Smooth muscle cell (in vitro differentiated cells): ENCODE results near the gene F8. TPM values are rescaled to one million over a fixed set of nuclear protein-coding genes. Genes with fewer than 3 reads are reported as not detected.

Experiments
- DNase-seq: peaks from one replicate; lab custom pipeline; 2025; ENCODE audit not compliant: unreplicated experiment; lab: John Stamatoyannopoulos, UW
- H2AFZ ChIP-seq: fragments of 200-600 bp; sonication (generic); 2 replicates; pipeline ENCODE4 v1.6.0; 2016; ENCODE audit warnings: antibody characterized with exemption, low read depth, mild to moderate bottlenecking
- H3F3A ChIP-seq: fragments of 200-600 bp; sonication (generic); 2 replicates; pipeline ENCODE4 v1.6.0; 2017; ENCODE audit warnings: antibody characterized with exemption, low read depth
- H3K27ac ChIP-seq: fragments of 200-600 bp; sonication (generic); 2 replicates; pipeline ENCODE4 v1.5.1; 2016; ENCODE audit warnings: low read depth, mild to moderate bottlenecking
- H3K27me3 ChIP-seq: fragments of 200-600 bp; sonication (generic); 2 replicates; pipeline ENCODE4 v1.6.1; 2016; ENCODE audit warnings: low read depth, mild to moderate bottlenecking
- H3K36me3 ChIP-seq: fragments of 200-600 bp; sonication (generic); 2 replicates; pipeline ENCODE4 v1.5.1; 2016; ENCODE audit warnings: low read depth
- H3K4me1 ChIP-seq: fragments of 200-600 bp; sonication (generic); 2 replicates; pipeline ENCODE4 v1.5.1; 2016; ENCODE audit warnings: low read depth
- H3K4me2 ChIP-seq: fragments of 200-600 bp; sonication (generic); 2 replicates; pipeline ENCODE4 v1.6.0; 2016; ENCODE audit warnings: mild to moderate bottlenecking
- H3K4me3 ChIP-seq: fragments of 200-600 bp; sonication (generic); 2 replicates; pipeline ENCODE4 v1.5.1; 2016; ENCODE audit warnings: mild to moderate bottlenecking
- H3K79me2 ChIP-seq: fragments of 200-600 bp; sonication (generic); 2 replicates; pipeline ENCODE4 v1.6.0; 2016; ENCODE audit warnings: low read depth, mild to moderate bottlenecking
- H3K9ac ChIP-seq: fragments of 200-600 bp; sonication (generic); 2 replicates; pipeline ENCODE4 v1.6.0; 2016; ENCODE audit warnings: low read depth
- H3K9me3 ChIP-seq: fragments of 200-600 bp; sonication (generic); replicated peaks from 2 replicates; pipeline ENCODE4 v1.5.1; 2016; ENCODE audit warnings: low read depth
- H4K20me1 ChIP-seq: fragments of 200-600 bp; sonication (generic); 2 replicates; pipeline ENCODE4 v1.6.0; 2016; ENCODE audit warnings: low read depth
- WGBS: methylation state at CpG from one replicate; pipeline ENCODE4 v1.1.7; 2016; ENCODE audit warnings: low lambda C conversion rate; 5-methylcytosine and 5-hydroxymethylcytosine counted together
- polyA plus RNA-seq: library from polyadenylated mRNA; unstranded; fragments of >200 nt; fragmentation: Nextera tagmentation; extraction: Ambion mirVana; gene quantifications from 2 replicates; pipeline ENCODE4 v1.2.1, GENCODE V29; 2016
- total RNA-seq: library from RNA; depleted of rRNA; stranded (reverse); fragments of >200 nt; gene quantifications from 2 replicates; pipeline ENCODE4 v1.2.3, GENCODE V29; 2014
- TF ChIP-seq, protein P1 (sequence below): fragments of 200-600 bp; sonication (generic); IDR thresholded peaks from 2 replicates; pipeline ENCODE4 v1.5.1; 2017; ENCODE audit warnings: borderline replicate concordance, mild to moderate bottlenecking, antibody characterized with exemption; ENCODE audit not compliant: insufficient read depth, poor library complexity, severe bottlenecking

The F8 gene
- total and polyA plus RNA-seq, 2 experiments from 2014 or later: 1.9 to 3.3 TPM

DNA sequence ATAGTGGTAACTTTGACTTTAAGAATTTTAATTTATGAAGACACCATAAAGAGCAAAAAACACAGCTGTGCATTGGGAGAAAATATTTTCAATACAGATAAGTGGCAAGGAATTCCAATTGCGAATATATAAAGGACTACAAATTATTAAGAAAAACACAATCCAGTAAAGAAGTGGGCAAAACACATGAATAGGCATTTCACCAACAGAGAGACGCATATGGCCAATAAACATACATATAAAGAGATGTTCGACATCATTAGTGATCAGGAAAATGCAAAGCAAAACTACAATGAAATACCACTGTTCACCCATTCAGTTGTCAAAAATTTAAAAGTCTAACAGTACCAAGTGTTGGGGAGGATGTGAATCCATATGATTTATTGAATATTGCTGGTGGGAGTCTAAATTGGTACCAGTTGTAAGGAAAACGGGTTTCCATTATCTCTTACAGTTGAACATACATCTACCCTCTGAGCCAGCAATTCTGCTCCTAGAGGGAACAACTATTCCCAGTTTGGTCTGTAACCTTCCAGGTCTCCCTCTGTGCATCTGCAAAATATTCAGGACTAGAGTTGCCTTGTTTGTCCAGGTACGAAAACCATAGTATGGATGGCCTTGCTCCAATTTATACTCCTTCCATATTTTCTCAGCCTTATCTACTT, 215.6 kb downstream of the F8 start:
- DNase-seq: no peak
- H3K9me3 ChIP-seq: peaks cover 2% of the 10 kb centered on the region
- no peaks in the 10 kb centered on the region for H3K27me3 ChIP-seq
- H4K20me1 ChIP-seq: no peaks in the 10 kb centered on the region
- no peak overlapping the region for H2AFZ ChIP-seq
- H3K9ac ChIP-seq: no peak overlapping the region
- 70% methylated on average over 5 of the region's 5 CpGs for WGBS
- no peaks in the 10 kb centered on the region for H3K4me1 ChIP-seq
- no peaks in the 10 kb centered on the region for H3K36me3 ChIP-seq
- no peaks in the 10 kb centered on the region for H3F3A ChIP-seq
- no peak overlapping the region for H3K4me2 ChIP-seq
- TF ChIP-seq, protein P1, sequence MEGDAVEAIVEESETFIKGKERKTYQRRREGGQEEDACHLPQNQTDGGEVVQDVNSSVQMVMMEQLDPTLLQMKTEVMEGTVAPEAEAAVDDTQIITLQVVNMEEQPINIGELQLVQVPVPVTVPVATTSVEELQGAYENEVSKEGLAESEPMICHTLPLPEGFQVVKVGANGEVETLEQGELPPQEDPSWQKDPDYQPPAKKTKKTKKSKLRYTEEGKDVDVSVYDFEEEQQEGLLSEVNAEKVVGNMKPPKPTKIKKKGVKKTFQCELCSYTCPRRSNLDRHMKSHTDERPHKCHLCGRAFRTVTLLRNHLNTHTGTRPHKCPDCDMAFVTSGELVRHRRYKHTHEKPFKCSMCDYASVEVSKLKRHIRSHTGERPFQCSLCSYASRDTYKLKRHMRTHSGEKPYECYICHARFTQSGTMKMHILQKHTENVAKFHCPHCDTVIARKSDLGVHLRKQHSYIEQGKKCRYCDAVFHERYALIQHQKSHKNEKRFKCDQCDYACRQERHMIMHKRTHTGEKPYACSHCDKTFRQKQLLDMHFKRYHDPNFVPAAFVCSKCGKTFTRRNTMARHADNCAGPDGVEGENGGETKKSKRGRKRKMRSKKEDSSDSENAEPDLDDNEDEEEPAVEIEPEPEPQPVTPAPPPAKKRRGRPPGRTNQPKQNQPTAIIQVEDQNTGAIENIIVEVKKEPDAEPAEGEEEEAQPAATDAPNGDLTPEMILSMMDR: no peak
- no peaks in the 10 kb centered on the region for H3K79me2 ChIP-seq
- H3K27ac ChIP-seq: no peak overlapping the region
- H3K4me3 ChIP-seq: no peak overlapping the region

DNA sequence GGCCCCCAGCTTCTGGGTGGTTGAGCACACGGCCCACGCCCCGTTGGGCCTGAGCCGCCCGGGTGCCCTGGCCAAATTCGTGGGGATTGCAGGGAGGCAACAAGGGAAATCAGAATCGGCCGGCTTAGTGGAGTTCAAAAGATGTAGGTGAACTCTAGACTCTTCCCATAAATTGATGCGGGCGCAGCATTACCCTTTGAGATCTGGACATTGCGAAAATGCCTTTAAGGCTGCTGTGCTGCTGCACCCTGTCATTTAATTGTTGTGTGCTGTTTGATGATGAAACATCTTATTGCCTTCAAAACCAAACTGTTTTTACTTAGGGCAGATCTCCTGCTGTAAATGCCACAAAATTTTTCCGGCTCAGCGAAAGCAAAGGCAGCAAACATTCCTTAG, 216.8 kb downstream of the F8 start:
- Histone ChIP-seq H3K27ac (no peak overlapping the region), H3K27me3 (no peaks in the 10 kb centered on the region), H3K36me3 (no peaks in the 10 kb centered on the region), H4K20me1 (no peaks in the 10 kb centered on the region), H3K4me2 (peak overlapping the region; percentile 87), H3K79me2 (no peaks in the 10 kb centered on the region), H3F3A (no peaks in the 10 kb centered on the region), H2AFZ (peak overlapping the region; percentile 85), H3K4me1 (no peaks in the 10 kb centered on the region), H3K9ac (peak overlapping the region; percentile 43), H3K9me3 (peaks cover 2% of the 10 kb centered on the region), H3K4me3 (peak overlapping the region; percentile 61)
- WGBS: 43% methylated on average over 13 of the region's 13 CpGs
- TF ChIP-seq, protein P1: no peak
- no peak for DNase-seq

DNA sequence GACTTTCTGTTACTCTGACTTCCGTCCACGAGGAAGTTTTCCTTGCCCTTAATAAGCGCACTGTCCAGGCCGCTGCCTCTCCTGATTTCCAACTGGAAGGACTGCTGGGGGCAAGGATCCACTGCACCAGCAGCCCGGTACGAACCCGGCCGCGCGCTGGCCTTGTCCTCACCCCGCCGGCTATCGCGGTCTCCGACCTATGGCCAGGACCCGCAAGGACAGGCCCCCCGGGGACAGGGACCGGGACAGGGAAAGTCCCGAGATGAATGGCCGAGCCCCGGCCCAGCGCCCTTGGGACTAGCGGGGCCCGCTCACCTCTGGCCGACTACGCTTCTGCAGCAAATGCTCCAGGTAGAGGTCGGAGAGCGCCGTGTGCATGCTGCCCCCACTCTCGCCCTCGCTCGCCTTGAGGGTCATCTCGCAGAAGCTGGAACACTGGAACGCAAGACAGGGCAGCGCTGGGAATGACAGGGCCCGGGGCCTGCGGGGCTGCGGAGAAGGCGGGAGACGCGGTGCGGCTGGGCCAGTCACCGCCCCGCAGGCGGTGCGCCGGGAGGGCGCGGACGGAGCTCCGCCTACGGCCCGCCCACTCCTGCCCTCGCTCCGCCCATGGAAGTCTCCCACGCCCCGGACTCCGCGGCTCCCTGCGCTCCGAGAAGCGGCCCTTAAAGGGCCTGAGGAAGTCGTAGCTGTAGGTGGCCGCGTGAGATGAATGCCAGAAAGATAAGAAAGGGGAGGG, 217.4 kb downstream of the F8 start, which contains the start of gene MPP1:
Gene MPP1 (minus strand): TSS at position 529 of the 739 bp plus-strand sequence. CDS start 112 bp downstream, at position 417.
- TF ChIP-seq, protein P1: no peak
- peak within 1 kb of the TSS; percentile 61 for H3K4me3 ChIP-seq
- peaks cover 2% of the 10 kb centered on the region for H3K9me3 ChIP-seq
- DNase-seq: peak; percentile 13
- H3K27ac ChIP-seq: peak within 1 kb of the TSS; percentile 35
- 56% methylated on average over 57 of the region's 65 CpGs for WGBS
- H3K4me2 ChIP-seq: peak within 1 kb of the TSS; percentile 87
- H2AFZ ChIP-seq: peak within 1 kb of the TSS; percentile 85
- no peaks in the 10 kb centered on the region for H3K36me3 ChIP-seq
- H3K79me2 ChIP-seq: no peaks in the 10 kb centered on the region
- H3K27me3 ChIP-seq: no peaks in the 10 kb centered on the region
- no peaks in the 10 kb centered on the region for H3F3A ChIP-seq
- H3K4me1 ChIP-seq: no peaks in the 10 kb centered on the region
- no peaks in the 10 kb centered on the region for H4K20me1 ChIP-seq
- H3K9ac ChIP-seq: peak within 1 kb of the TSS; percentile 43
